Endodermal cell (in vitro differentiated cells): Measurements from ENCODE around the gene PLIN1. TPM values are rescaled to one million over a fixed set of nuclear protein-coding genes. Genes with fewer than 3 reads are reported as not detected.

Experiments used
- DNase-seq: peaks from one replicate; pipeline ENCODE4 v3.0.0-alpha.2; 2017
- H3K27ac ChIP-seq: 2 replicates; pipeline ENCODE4 v1.5.1; 2013; ENCODE audit warnings: mild to moderate bottlenecking, low read depth, low read length, moderate library complexity
- H3K27me3 ChIP-seq: 2 replicates; pipeline ENCODE4 v1.6.1; 2013; ENCODE audit warnings: mild to moderate bottlenecking, low read length, moderate library complexity; ENCODE audit not compliant: insufficient read depth, control insufficient read depth, poor library complexity, severe bottlenecking
- H3K36me3 ChIP-seq: 2 replicates; pipeline ENCODE4 v1.7.0; 2013; ENCODE audit warnings: mild to moderate bottlenecking, low read length, moderate library complexity; ENCODE audit not compliant: control insufficient read depth, insufficient read depth
- H3K4me1 ChIP-seq: one replicate; pipeline ENCODE4 v1.7.0; 2013; ENCODE audit warnings: low read length; ENCODE audit not compliant: control insufficient read depth, insufficient read depth
- H3K4me3 ChIP-seq: 2 replicates; pipeline ENCODE4 v1.5.1; 2013; ENCODE audit warnings: mild to moderate bottlenecking, low read length, moderate library complexity
- H3K9ac ChIP-seq: 2 replicates; pipeline ENCODE4 v1.6.1; 2013; ENCODE audit warnings: mild to moderate bottlenecking, low read length, moderate library complexity; ENCODE audit not compliant: poor library complexity, severe bottlenecking; ENCODE audit errors: extremely low read depth
- H3K9me3 ChIP-seq: 2 replicates; pipeline ENCODE4 v1.6.1; 2013; ENCODE audit warnings: mild to moderate bottlenecking, low read length, moderate library complexity; ENCODE audit not compliant: control insufficient read depth
- H3K27ac Mint-ChIP-seq: 2 replicates; pipeline ENCODE4 v1.8.0; 2020; ENCODE audit warnings: mixed read lengths
- H3K27me3 Mint-ChIP-seq: 2 replicates; pipeline ENCODE4 v1.8.0; 2021; ENCODE audit warnings: mild to moderate bottlenecking, mixed read lengths; ENCODE audit not compliant: insufficient read depth
- H3K36me3 Mint-ChIP-seq: 2 replicates; pipeline ENCODE4 v1.8.0; 2020; ENCODE audit warnings: low read depth, mixed read lengths
- H3K4me1 Mint-ChIP-seq: 2 replicates; pipeline ENCODE4 v1.8.0; 2020; ENCODE audit warnings: mixed read lengths
- H3K4me3 Mint-ChIP-seq: 2 replicates; pipeline ENCODE4 v1.8.0; 2020; ENCODE audit warnings: mild to moderate bottlenecking, moderate library complexity, mixed read lengths
- H3K9me3 Mint-ChIP-seq: 2 replicates; pipeline ENCODE4 v1.8.0; 2020; ENCODE audit warnings: mild to moderate bottlenecking, mixed read lengths
- WGBS, 2 experiments: methylation state at CpG; one replicate each; pipeline versions ENCODE4 v1.1.5 to v1.1.7; 2013; ENCODE audit warnings: missing lambda C conversion rate in 2 of 2, mixed read lengths in 1 of 2; ENCODE audit not compliant: insufficient coverage in 1 of 2, insufficient read length in 1 of 2; 5-methylcytosine and 5-hydroxymethylcytosine counted together
- total RNA-seq, 2 donors: library from RNA; stranded (reverse); fragmentation: NEBNext Ultra II Directional in 1 of 2; extraction: Animal tissue kit (Norgen Biotek cat#: 25700) in 1 of 2; gene quantifications; 2 replicates in 1 of 2; 3 replicates in 1 of 2; pipeline ENCODE4 v1.2.1, GENCODE V29; 2021
- TF ChIP-seq, protein P1 (sequence below): fragments of 200-600 bp; sonication (generic); conservative IDR thresholded peaks from 2 replicates; pipeline ENCODE4 v1.5.0; 2021; ENCODE audit warnings: antibody characterized with exemption, mild to moderate bottlenecking

Gene PLIN1
- total RNA-seq, 2 donors from 2014 or later, result 0.11 to 0.22 TPM

GRCh38 chr15:89680282-89680873 is 1.2 kb upstream of the PLIN1 start:
- Histone ChIP-seq H3K9ac (no peak overlapping the region), H3K27ac (no peak overlapping the region), H3K9me3 (no peaks in the 10 kb centered on the region), H3K4me1 (no peaks in the 10 kb centered on the region), H3K36me3 (no peaks in the 10 kb centered on the region), H3K27me3 (peaks cover 29% of the 10 kb centered on the region), H3K4me3 (no peak overlapping the region)
- Mint-ChIP-seq H3K9me3 (no peaks in the 10 kb centered on the region), H3K4me3 (no peak overlapping the region), H3K27me3 (peaks cover 24% of the 10 kb centered on the region), H3K36me3 (no peaks in the 10 kb centered on the region), H3K27ac (no peak overlapping the region), H3K4me1 (peaks cover 3% of the 10 kb centered on the region)
- WGBS, 2 experiments, result 87 to 94% methylated on average over 5 of the region's 5 CpGs
- TF ChIP-seq, protein P1, sequence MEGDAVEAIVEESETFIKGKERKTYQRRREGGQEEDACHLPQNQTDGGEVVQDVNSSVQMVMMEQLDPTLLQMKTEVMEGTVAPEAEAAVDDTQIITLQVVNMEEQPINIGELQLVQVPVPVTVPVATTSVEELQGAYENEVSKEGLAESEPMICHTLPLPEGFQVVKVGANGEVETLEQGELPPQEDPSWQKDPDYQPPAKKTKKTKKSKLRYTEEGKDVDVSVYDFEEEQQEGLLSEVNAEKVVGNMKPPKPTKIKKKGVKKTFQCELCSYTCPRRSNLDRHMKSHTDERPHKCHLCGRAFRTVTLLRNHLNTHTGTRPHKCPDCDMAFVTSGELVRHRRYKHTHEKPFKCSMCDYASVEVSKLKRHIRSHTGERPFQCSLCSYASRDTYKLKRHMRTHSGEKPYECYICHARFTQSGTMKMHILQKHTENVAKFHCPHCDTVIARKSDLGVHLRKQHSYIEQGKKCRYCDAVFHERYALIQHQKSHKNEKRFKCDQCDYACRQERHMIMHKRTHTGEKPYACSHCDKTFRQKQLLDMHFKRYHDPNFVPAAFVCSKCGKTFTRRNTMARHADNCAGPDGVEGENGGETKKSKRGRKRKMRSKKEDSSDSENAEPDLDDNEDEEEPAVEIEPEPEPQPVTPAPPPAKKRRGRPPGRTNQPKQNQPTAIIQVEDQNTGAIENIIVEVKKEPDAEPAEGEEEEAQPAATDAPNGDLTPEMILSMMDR, result no peak
- DNase-seq, result no peak

DNA sequence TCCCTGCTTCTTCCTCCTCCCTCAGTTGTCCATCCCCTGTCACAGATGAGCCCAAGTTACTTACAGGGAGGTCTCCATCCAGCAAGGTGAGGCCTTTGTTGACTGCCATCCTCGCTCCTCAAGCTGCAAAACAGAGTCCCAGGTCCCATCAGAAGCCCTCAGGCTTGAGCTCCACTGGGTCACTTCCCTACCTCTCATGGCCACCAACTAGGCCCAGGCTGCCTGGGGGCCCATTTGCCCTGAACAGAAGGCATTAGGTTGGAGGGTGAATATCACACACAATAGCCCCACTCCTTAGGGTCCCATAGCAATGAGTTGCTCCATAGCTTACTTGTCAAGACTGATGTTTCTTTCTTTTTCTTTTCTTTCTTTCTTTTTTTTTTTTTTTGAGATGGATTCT is 1.8 kb downstream of the PLIN1 start:
- H3K9me3 Mint-ChIP-seq, result no peaks in the 10 kb centered on the region
- peaks cover 36% of the 10 kb centered on the region for H3K27me3 Mint-ChIP-seq
- Histone ChIP-seq H3K4me1 (no peaks in the 10 kb centered on the region), H3K27me3 (peaks cover 29% of the 10 kb centered on the region), H3K9ac (no peak overlapping the region), H3K4me3 (no peak overlapping the region), H3K36me3 (no peaks in the 10 kb centered on the region), H3K9me3 (no peaks in the 10 kb centered on the region), H3K27ac (no peak overlapping the region)
- peaks cover 6% of the 10 kb centered on the region for H3K4me1 Mint-ChIP-seq
- H3K36me3 Mint-ChIP-seq, result no peaks in the 10 kb centered on the region
- H3K4me3 Mint-ChIP-seq, result no peak overlapping the region
- no peak overlapping the region for H3K27ac Mint-ChIP-seq
- no peak for DNase-seq
- 72 to 83% methylated on average over 1 of the region's 1 CpG for WGBS, 2 experiments
- TF ChIP-seq, protein P1, result no peak

- H3K4me3 ChIP-seq, result no peak overlapping the region
- H3K9me3 ChIP-seq, result no peaks in the 10 kb centered on the region
- Mint-ChIP-seq H3K27ac (no peak overlapping the region), H3K4me3 (no peak overlapping the region), H3K9me3 (no peaks in the 10 kb centered on the region), H3K27me3 (peaks cover 41% of the 10 kb centered on the region), H3K4me1 (peaks cover 6% of the 10 kb centered on the region), H3K36me3 (no peaks in the 10 kb centered on the region)
- 89 to 94% methylated on average over 5 to 6 of the region's 6 CpGs for WGBS, 2 experiments
- no peaks in the 10 kb centered on the region for H3K4me1 ChIP-seq
- no peaks in the 10 kb centered on the region for H3K36me3 ChIP-seq
- DNase-seq, result no peak
- TF ChIP-seq, protein P1, result no peak
- no peak overlapping the region for H3K9ac ChIP-seq
- H3K27ac ChIP-seq, result no peak overlapping the region
- H3K27me3 ChIP-seq, result peaks cover 29% of the 10 kb centered on the region
These were observed 3.6 kb downstream of the PLIN1 start for GRCh38 chr15:89675606-89676005.
